Activated naive CD4-positive, alpha-beta T cell treated with anti-CD3 and anti-CD28 coated beads, Interleukin-2, amount 50 U/mL, for 24 hours (primary cell): ENCODE data around the gene TCAF1.
"Not testable (repeated sequence)": the region's sequence is repeated elsewhere in the genome, so short reads cannot be mapped to it uniquely, and the experiment has no call there.

Source experiments
- H3K27ac Mint-ChIP-seq: one replicate; pipeline ENCODE4 v1.8.0; 2021; ENCODE audit warnings: mild to moderate bottlenecking, mixed read lengths
- H3K27me3 Mint-ChIP-seq: one replicate; pipeline ENCODE4 v1.8.0; 2021; ENCODE audit warnings: mixed read lengths
- H3K36me3 Mint-ChIP-seq: one replicate; pipeline ENCODE4 v1.8.0; 2021; ENCODE audit warnings: mixed read lengths
- H3K4me1 Mint-ChIP-seq: one replicate; pipeline ENCODE4 v1.8.0; 2021; ENCODE audit warnings: mixed read lengths
- H3K4me3 Mint-ChIP-seq: one replicate; pipeline ENCODE4 v1.8.0; 2021; ENCODE audit warnings: mild to moderate bottlenecking, mixed read lengths
- H3K9me3 Mint-ChIP-seq: one replicate; pipeline ENCODE4 v1.8.0; 2021; ENCODE audit warnings: mixed read lengths

Gene TCAF1

GRCh38 chr7:143884969-143885559 is 16.9 kb downstream of the TCAF1 start:
- H3K4me1 Mint-ChIP-seq = peaks cover 25% of the 10 kb centered on the region
- H3K36me3 Mint-ChIP-seq = peaks cover 17% of the 10 kb centered on the region
- H3K4me3 Mint-ChIP-seq = no peak overlapping the region
- H3K27ac Mint-ChIP-seq = no peak overlapping the region
- peaks cover 9% of the 10 kb centered on the region for H3K9me3 Mint-ChIP-seq
- H3K27me3 Mint-ChIP-seq = peaks cover 40% of the 10 kb centered on the region

GRCh38 chr7:143884241-143884968 is 17.6 kb downstream of the TCAF1 start:
- peaks cover 40% of the 10 kb centered on the region for H3K27me3 Mint-ChIP-seq
- no peak overlapping the region for H3K4me3 Mint-ChIP-seq
- H3K36me3 Mint-ChIP-seq = peaks cover 14% of the 10 kb centered on the region
- no peak overlapping the region for H3K27ac Mint-ChIP-seq
- peaks cover 25% of the 10 kb centered on the region for H3K4me1 Mint-ChIP-seq
- H3K9me3 Mint-ChIP-seq = peaks cover 5% of the 10 kb centered on the region

GRCh38 chr7:143882604-143883078 is 19.3 kb downstream of the TCAF1 start:
- no peaks in the 10 kb centered on the region for H3K36me3 Mint-ChIP-seq
- no peaks in the 10 kb centered on the region for H3K9me3 Mint-ChIP-seq
- H3K4me1 Mint-ChIP-seq = peaks cover 25% of the 10 kb centered on the region
- peak overlapping the region; percentile 53 for H3K4me3 Mint-ChIP-seq
- H3K27me3 Mint-ChIP-seq = peaks cover 27% of the 10 kb centered on the region
- no peak overlapping the region for H3K27ac Mint-ChIP-seq

GRCh38 chr7:143882020-143882603 is 19.9 kb downstream of the TCAF1 start:
- Mint-ChIP-seq H3K4me3 (no peak overlapping the region), H3K4me1 (peaks cover 25% of the 10 kb centered on the region), H3K27me3 (peaks cover 25% of the 10 kb centered on the region), H3K27ac (no peak overlapping the region), H3K36me3 (no peaks in the 10 kb centered on the region), H3K9me3 (no peaks in the 10 kb centered on the region)

- H3K4me1 Mint-ChIP-seq = peaks cover 12% of the 10 kb centered on the region
- peaks cover 5% of the 10 kb centered on the region for H3K36me3 Mint-ChIP-seq
Observed at GRCh38 chr7:143878884-143879283, 23.1 kb downstream of the TCAF1 start.

GRCh38 chr7:143877098-143877497 is 24.9 kb downstream of the TCAF1 start:
- Mint-ChIP-seq H3K9me3 (no peaks in the 10 kb centered on the region), H3K4me3 (no peak overlapping the region), H3K4me1 (peaks cover under 1% of the 10 kb centered on the region), H3K27ac (no peak overlapping the region), H3K27me3 (peaks cover 2% of the 10 kb centered on the region), H3K36me3 (peaks cover 5% of the 10 kb centered on the region)

More at GRCh38 chr7:143878884-143879283, 23.1 kb downstream of the TCAF1 start:
- no peak overlapping the region for H3K27ac Mint-ChIP-seq
- peaks cover 10% of the 10 kb centered on the region for H3K27me3 Mint-ChIP-seq
- H3K9me3 Mint-ChIP-seq = no peaks in the 10 kb centered on the region
- no peak overlapping the region for H3K4me3 Mint-ChIP-seq

GRCh38 chr7:143876218-143876617 is 25.8 kb downstream of the TCAF1 start:
- Mint-ChIP-seq H3K4me3 (no peak overlapping the region), H3K36me3 (peaks cover 5% of the 10 kb centered on the region), H3K27ac (no peak overlapping the region), H3K9me3 (no peaks in the 10 kb centered on the region), H3K4me1 (no peaks in the 10 kb centered on the region), H3K27me3 (no peaks in the 10 kb centered on the region)

- H3K27ac Mint-ChIP-seq, H3K9me3 Mint-ChIP-seq, H3K4me1 Mint-ChIP-seq, H3K36me3 Mint-ChIP-seq, H3K27me3 Mint-ChIP-seq, H3K4me3 Mint-ChIP-seq: not testable (repeated sequence)
Observed at GRCh38 chr7:143873242-143873641, 28.7 kb downstream of the TCAF1 start.

GRCh38 chr7:143871534-143871933 is 30.4 kb downstream of the TCAF1 start:
- not testable (repeated sequence) for H3K36me3 Mint-ChIP-seq

GRCh38 chr7:143857994-143858393 is 44.0 kb downstream of the TCAF1 start:
- H3K27ac Mint-ChIP-seq, H3K4me1 Mint-ChIP-seq, H3K4me3 Mint-ChIP-seq, H3K27me3 Mint-ChIP-seq, H3K36me3 Mint-ChIP-seq, H3K9me3 Mint-ChIP-seq: not testable (repeated sequence)

More at GRCh38 chr7:143871534-143871933, 30.4 kb downstream of the TCAF1 start:
- not testable (repeated sequence) for H3K27me3 Mint-ChIP-seq, H3K4me1 Mint-ChIP-seq, H3K27ac Mint-ChIP-seq, H3K4me3 Mint-ChIP-seq, H3K9me3 Mint-ChIP-seq

GRCh38 chr7:143855443-143855842 is 46.5 kb downstream of the TCAF1 start:
- H3K9me3 Mint-ChIP-seq, H3K27me3 Mint-ChIP-seq, H3K27ac Mint-ChIP-seq, H3K4me3 Mint-ChIP-seq, H3K4me1 Mint-ChIP-seq, H3K36me3 Mint-ChIP-seq: not testable (repeated sequence)

- H3K36me3 Mint-ChIP-seq = no peaks in the 10 kb centered on the region
- H3K27ac Mint-ChIP-seq = no peak overlapping the region
- H3K27me3 Mint-ChIP-seq = no peaks in the 10 kb centered on the region
- H3K4me3 Mint-ChIP-seq = no peak overlapping the region
- H3K4me1 Mint-ChIP-seq = no peaks in the 10 kb centered on the region
- no peaks in the 10 kb centered on the region for H3K9me3 Mint-ChIP-seq
Observed at GRCh38 chr7:143850682-143851081, 51.3 kb downstream of the TCAF1 start.

- H3K27ac Mint-ChIP-seq = no peak overlapping the region
- no peaks in the 10 kb centered on the region for H3K27me3 Mint-ChIP-seq
- H3K36me3 Mint-ChIP-seq = peaks cover 5% of the 10 kb centered on the region
- no peaks in the 10 kb centered on the region for H3K9me3 Mint-ChIP-seq
- no peak overlapping the region for H3K4me3 Mint-ChIP-seq
- no peaks in the 10 kb centered on the region for H3K4me1 Mint-ChIP-seq
Observed at GRCh38 chr7:143849785-143850479, 52.0 kb downstream of the TCAF1 start.

GRCh38 chr7:143848192-143848591 is 53.8 kb downstream of the TCAF1 start:
- Mint-ChIP-seq H3K4me1 (no peaks in the 10 kb centered on the region), H3K36me3 (peaks cover 5% of the 10 kb centered on the region), H3K27ac (no peak overlapping the region), H3K9me3 (no peaks in the 10 kb centered on the region), H3K27me3 (no peaks in the 10 kb centered on the region), H3K4me3 (no peak overlapping the region)

- H3K9me3 Mint-ChIP-seq = no peaks in the 10 kb centered on the region
- no peak overlapping the region for H3K4me3 Mint-ChIP-seq
- peaks cover 5% of the 10 kb centered on the region for H3K36me3 Mint-ChIP-seq
- H3K27me3 Mint-ChIP-seq = no peaks in the 10 kb centered on the region
- no peak overlapping the region for H3K27ac Mint-ChIP-seq
- H3K4me1 Mint-ChIP-seq = no peaks in the 10 kb centered on the region
Observed at GRCh38 chr7:143846692-143847091, 55.3 kb downstream of the TCAF1 start.

GRCh38 chr7:143841696-143842095 is 60.3 kb downstream of the TCAF1 start:
- not testable (repeated sequence) for H3K9me3 Mint-ChIP-seq, H3K27me3 Mint-ChIP-seq, H3K4me3 Mint-ChIP-seq, H3K27ac Mint-ChIP-seq, H3K4me1 Mint-ChIP-seq, H3K36me3 Mint-ChIP-seq
